H9 (cell line): ENCODE results near the gene TMC4. TPM values are rescaled to one million over a fixed set of nuclear protein-coding genes. Genes with fewer than 3 reads are reported as not detected.

Source experiments
- DNase-seq: peaks from one replicate; pipeline ENCODE4 v3.0.0-alpha.2; 2017
- H2AFZ ChIP-seq: one replicate; pipeline ENCODE4 v1.6.1; 2013; ENCODE audit warnings: mild to moderate bottlenecking, low read length, control low read depth, moderate library complexity
- H2AK5ac ChIP-seq: 2 replicates; pipeline ENCODE4 v1.6.1; 2013; ENCODE audit warnings: low read length, control low read depth, mixed read lengths; ENCODE audit not compliant: insufficient read length
- H2BK120ac ChIP-seq: one replicate; pipeline ENCODE4 v1.6.1; 2013; ENCODE audit warnings: low read depth, mild to moderate bottlenecking, low read length, control low read depth, inconsistent platforms; ENCODE audit not compliant: poor library complexity, severe bottlenecking
- H2BK12ac ChIP-seq: 2 replicates; pipeline ENCODE4 v1.6.1; 2013; ENCODE audit warnings: low read length, control low read depth, mixed read lengths, low read depth; ENCODE audit not compliant: insufficient read length
- H2BK15ac ChIP-seq: 2 replicates; pipeline ENCODE4 v1.6.1; 2013; ENCODE audit warnings: low read depth, low read length, control low read depth
- H2BK20ac ChIP-seq: one replicate; pipeline ENCODE4 v1.6.1; 2013; ENCODE audit warnings: low read depth, mild to moderate bottlenecking, low read length, control low read depth, inconsistent platforms; ENCODE audit not compliant: poor library complexity, severe bottlenecking
- H2BK5ac ChIP-seq: 2 replicates; pipeline ENCODE4 v1.6.1; 2013; ENCODE audit warnings: low read length, control low read depth, mixed read lengths; ENCODE audit not compliant: insufficient read length
- H3K14ac ChIP-seq: 2 replicates; pipeline ENCODE4 v1.6.1; 2013; ENCODE audit warnings: low read length, control low read depth; ENCODE audit not compliant: insufficient read depth
- H3K18ac ChIP-seq: 2 replicates; pipeline ENCODE4 v1.6.1; 2013; ENCODE audit warnings: low read depth, mild to moderate bottlenecking, mixed read lengths, low read length, control low read depth; ENCODE audit not compliant: insufficient read length
- H3K23ac ChIP-seq: 2 replicates; pipeline ENCODE4 v1.6.1; 2013; ENCODE audit warnings: low read length, control low read depth, mixed read lengths, low read depth; ENCODE audit not compliant: insufficient read length
- H3K23me2 ChIP-seq: 2 replicates; pipeline ENCODE4 v1.6.1; 2013; ENCODE audit warnings: low read depth, mild to moderate bottlenecking, mixed read lengths, low read length, control low read depth; ENCODE audit not compliant: insufficient read length, poor library complexity, severe bottlenecking
- H3K27ac ChIP-seq: 2 replicates; pipeline ENCODE4 v1.5.1; 2013; ENCODE audit warnings: low read length, control low read depth, mixed read lengths, low read depth; ENCODE audit not compliant: insufficient read length
- H3K27me3 ChIP-seq: 2 replicates; pipeline ENCODE4 v1.6.1; 2013; ENCODE audit warnings: low read length, control low read depth, inconsistent platforms; ENCODE audit not compliant: insufficient read depth
- H3K4ac ChIP-seq: 2 replicates; pipeline ENCODE4 v1.6.1; 2013; ENCODE audit warnings: low read depth, mild to moderate bottlenecking, control low read depth, inconsistent platforms, low read length, moderate library complexity
- H3K4me1 ChIP-seq: 2 replicates; pipeline ENCODE4 v1.6.1; 2013; ENCODE audit warnings: low read length, control low read depth, inconsistent platforms; ENCODE audit not compliant: insufficient read depth
- H3K4me2 ChIP-seq: 2 replicates; pipeline ENCODE4 v1.6.1; 2013; ENCODE audit warnings: low read length, control low read depth, mixed read lengths; ENCODE audit not compliant: insufficient read length, insufficient read depth
- H3K56ac ChIP-seq: 2 replicates; pipeline ENCODE4 v1.6.1; 2013; ENCODE audit warnings: low read depth, mild to moderate bottlenecking, mixed read lengths, low read length, control low read depth; ENCODE audit not compliant: insufficient read length
- H3K79me1 ChIP-seq: 2 replicates; pipeline ENCODE4 v1.6.1; 2013; ENCODE audit warnings: low read depth, mild to moderate bottlenecking, moderate library complexity, low read length, control low read depth, inconsistent platforms; ENCODE audit not compliant: insufficient read depth, poor library complexity, severe bottlenecking
- H3K79me2 ChIP-seq: 2 replicates; pipeline ENCODE4 v1.6.1; 2013; ENCODE audit warnings: low read length, control low read depth, inconsistent platforms; ENCODE audit not compliant: insufficient read depth
- H3K9ac ChIP-seq: 2 replicates; pipeline ENCODE4 v1.6.1; 2013; ENCODE audit warnings: low read length, control low read depth, mixed read lengths; ENCODE audit not compliant: insufficient read length; ENCODE audit errors: extremely low read depth
- H3K9me3 ChIP-seq: one replicate; pipeline ENCODE4 v1.6.1; 2013; ENCODE audit warnings: low read depth, low read length, inconsistent platforms; ENCODE audit not compliant: control insufficient read depth
- H3T11ph ChIP-seq: one replicate; pipeline ENCODE4 v1.6.1; 2013; ENCODE audit warnings: mild to moderate bottlenecking, low read length, control low read depth, inconsistent platforms
- H4K20me1 ChIP-seq: one replicate; pipeline ENCODE4 v1.6.1; 2013; ENCODE audit not compliant: control insufficient read depth, insufficient read length, insufficient read depth
- H4K5ac ChIP-seq: 2 replicates; pipeline ENCODE4 v1.6.1; 2013; ENCODE audit warnings: low read depth, mild to moderate bottlenecking, mixed read lengths, low read length, control low read depth; ENCODE audit not compliant: insufficient read length
- H4K8ac ChIP-seq: replicated peaks from 2 replicates; pipeline ENCODE4 v1.6.1; 2013; ENCODE audit warnings: low read length, control low read depth, mixed read lengths, low read depth; ENCODE audit not compliant: insufficient read length
- H4K91ac ChIP-seq: 2 replicates; pipeline ENCODE4 v1.6.1; 2013; ENCODE audit warnings: low read depth, mild to moderate bottlenecking, moderate library complexity, mixed read lengths, low read length, control low read depth; ENCODE audit not compliant: insufficient read length
- H3K27ac Mint-ChIP-seq, 3 experiments: 2 replicates in 2 of 3; 3 replicates in 1 of 3; pipeline ENCODE4 v1.8.0; 2020 to 2021; ENCODE audit warnings: mixed read lengths in 3 of 3, mild to moderate bottlenecking in 1 of 3, moderate library complexity in 1 of 3
- H3K27me3 Mint-ChIP-seq: 2 replicates; pipeline ENCODE4 v1.8.0; 2021; ENCODE audit warnings: low read depth, mild to moderate bottlenecking, moderate library complexity, mixed read lengths
- H3K36me3 Mint-ChIP-seq, 3 experiments: 2 replicates in 2 of 3; 3 replicates in 1 of 3; pipeline ENCODE4 v1.8.0; 2020 to 2021; ENCODE audit warnings: low read depth in 3 of 3, mixed read lengths in 3 of 3; ENCODE audit not compliant: insufficient read depth in 1 of 3
- H3K4me1 Mint-ChIP-seq, 2 experiments: 2 replicates each; pipeline ENCODE4 v1.8.0; 2020; ENCODE audit warnings: mixed read lengths in 2 of 2
- H3K4me3 Mint-ChIP-seq, 2 experiments: 2 replicates in 1 of 2; 3 replicates in 1 of 2; pipeline ENCODE4 v1.8.0; 2020 to 2021; ENCODE audit warnings: mild to moderate bottlenecking in 2 of 2, mixed read lengths in 2 of 2, moderate library complexity in 1 of 2
- H3K9me3 Mint-ChIP-seq, 2 experiments: 2 replicates in 1 of 2; 3 replicates in 1 of 2; pipeline ENCODE4 v1.8.0; 2020; ENCODE audit warnings: mild to moderate bottlenecking in 2 of 2, mixed read lengths in 2 of 2, moderate library complexity in 1 of 2
- WGBS: extraction: QIAGEN DNeasy Blood & Tissue Kit; methylation state at CpG from one replicate; pipeline ENCODE4 v1.1.7; 2013; ENCODE audit warnings: missing lambda C conversion rate, low lambda C conversion rate, mixed read lengths; ENCODE audit not compliant: insufficient read length; ENCODE audit errors: extremely low coverage; 5-methylcytosine and 5-hydroxymethylcytosine counted together
- total RNA-seq: library from RNA; stranded (reverse); gene quantifications from 2 replicates; pipeline ENCODE4 v1.2.1, GENCODE V29; 2021
- TF ChIP-seq, protein P1 (sequence below): fragments of 200-600 bp; sonication (generic); conservative IDR thresholded peaks from 3 replicates; pipeline ENCODE4 v1.8.0; 2021; ENCODE audit warnings: antibody characterized with exemption, mild to moderate bottlenecking

Gene TMC4
- total RNA-seq, 1 experiment from 2014 or later, result 12.2 TPM

DNA sequence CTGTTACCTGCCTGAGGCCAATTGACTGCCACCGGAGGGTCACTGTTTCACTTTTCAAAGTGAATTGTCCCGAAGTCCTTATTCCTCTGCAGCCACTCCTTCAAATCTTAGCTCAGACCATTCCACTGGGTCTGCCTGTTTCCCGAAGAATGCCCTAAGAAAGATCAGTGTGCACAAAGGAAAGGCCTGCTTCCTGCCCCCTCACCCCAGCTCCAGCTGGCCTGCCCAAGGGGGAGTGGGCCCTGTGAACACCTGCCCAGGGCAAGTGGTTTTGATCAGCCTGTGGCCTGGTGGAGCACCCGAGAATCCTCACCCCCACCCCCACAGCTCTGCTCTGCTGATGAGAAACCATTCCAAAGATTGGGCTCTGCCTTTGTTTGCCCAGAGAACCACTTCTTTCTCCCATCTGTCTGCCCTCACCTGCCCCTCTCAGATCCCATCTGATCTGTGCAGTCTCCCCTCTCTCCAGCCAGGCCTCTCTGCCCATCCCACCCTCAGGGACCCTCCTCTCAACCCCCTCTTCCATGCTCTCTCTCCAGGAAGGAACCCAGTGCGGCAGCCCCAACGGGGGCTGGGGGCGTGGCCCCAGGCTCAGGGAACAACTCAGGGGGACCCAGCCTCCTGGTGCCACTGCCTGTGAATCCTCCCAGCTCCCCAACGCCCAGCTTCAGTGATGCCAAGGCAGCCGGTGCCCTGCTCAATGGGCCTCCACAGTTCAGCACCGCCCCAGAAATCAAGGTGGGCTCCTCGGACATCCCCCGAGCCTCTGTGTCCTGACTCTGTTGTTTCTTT is 23.7 kb downstream of the TMC4 start:
- H4K20me1 ChIP-seq, result no peaks in the 10 kb centered on the region
- H3K4ac ChIP-seq, result no peak overlapping the region
- no peak overlapping the region for H4K5ac ChIP-seq
- H3K27me3 Mint-ChIP-seq, result peaks cover 1% of the 10 kb centered on the region; the same call in 1 of the 2 replicates
- H2BK5ac ChIP-seq, result no peak overlapping the region
- H3K56ac ChIP-seq, result no peak overlapping the region
- H3K23ac ChIP-seq, result no peak overlapping the region
- no peak overlapping the region for H3K27ac ChIP-seq
- no peak overlapping the region for H2BK12ac ChIP-seq
- H3K9me3 Mint-ChIP-seq, result no peaks in the 10 kb centered on the region; a peak in 1 of 5 replicates
- H2AFZ ChIP-seq, result no peak overlapping the region
- no peak for DNase-seq
- no peaks in the 10 kb centered on the region for H3K4me1 Mint-ChIP-seq
- no peak overlapping the region; a peak in 1 of 7 replicates for H3K27ac Mint-ChIP-seq
- no peaks in the 10 kb centered on the region for H3K79me1 ChIP-seq
- no peaks in the 10 kb centered on the region for H3K9me3 ChIP-seq
- no peak overlapping the region for H2BK15ac ChIP-seq
- H3K4me2 ChIP-seq, result no peak overlapping the region
- no peak overlapping the region for H4K8ac ChIP-seq
- H4K91ac ChIP-seq, result no peak overlapping the region
- H3K14ac ChIP-seq, result no peak overlapping the region
- H2AK5ac ChIP-seq, result no peak overlapping the region
- H3K4me1 ChIP-seq, result no peaks in the 10 kb centered on the region
- H2BK20ac ChIP-seq, result no peak overlapping the region
- no peak overlapping the region for H3T11ph ChIP-seq
- 0 out of 5 replicates have a peak overlapping the region, but pooled peaks of 1 of the 2 experiments have one; percentile 11 for H3K4me3 Mint-ChIP-seq
- H3K18ac ChIP-seq, result no peak overlapping the region
- no peak overlapping the region for H2BK120ac ChIP-seq
- no peaks in the 10 kb centered on the region for H3K23me2 ChIP-seq
- H3K79me2 ChIP-seq, result no peaks in the 10 kb centered on the region
- no CpG with 5 or more reads among the region's 12 CpGs for WGBS
- no peaks in the 10 kb centered on the region for H3K27me3 ChIP-seq
- no peak overlapping the region for H3K9ac ChIP-seq
- TF ChIP-seq, protein P1, sequence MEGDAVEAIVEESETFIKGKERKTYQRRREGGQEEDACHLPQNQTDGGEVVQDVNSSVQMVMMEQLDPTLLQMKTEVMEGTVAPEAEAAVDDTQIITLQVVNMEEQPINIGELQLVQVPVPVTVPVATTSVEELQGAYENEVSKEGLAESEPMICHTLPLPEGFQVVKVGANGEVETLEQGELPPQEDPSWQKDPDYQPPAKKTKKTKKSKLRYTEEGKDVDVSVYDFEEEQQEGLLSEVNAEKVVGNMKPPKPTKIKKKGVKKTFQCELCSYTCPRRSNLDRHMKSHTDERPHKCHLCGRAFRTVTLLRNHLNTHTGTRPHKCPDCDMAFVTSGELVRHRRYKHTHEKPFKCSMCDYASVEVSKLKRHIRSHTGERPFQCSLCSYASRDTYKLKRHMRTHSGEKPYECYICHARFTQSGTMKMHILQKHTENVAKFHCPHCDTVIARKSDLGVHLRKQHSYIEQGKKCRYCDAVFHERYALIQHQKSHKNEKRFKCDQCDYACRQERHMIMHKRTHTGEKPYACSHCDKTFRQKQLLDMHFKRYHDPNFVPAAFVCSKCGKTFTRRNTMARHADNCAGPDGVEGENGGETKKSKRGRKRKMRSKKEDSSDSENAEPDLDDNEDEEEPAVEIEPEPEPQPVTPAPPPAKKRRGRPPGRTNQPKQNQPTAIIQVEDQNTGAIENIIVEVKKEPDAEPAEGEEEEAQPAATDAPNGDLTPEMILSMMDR, result no peak
- H3K36me3 Mint-ChIP-seq, result peaks cover 67 to 92% (median 91%) of the 10 kb centered on the region in 3 experiments
